ENCODE data around the gene NEURL1.

The NEURL1 gene

GRCh38 chr10:103635580-103635979 is 142.1 kb downstream of the NEURL1 start:
- H3K27ac Mint-ChIP-seq, result no peak overlapping the region

GRCh38 chr10:103636492-103636891 is 143.0 kb downstream of the NEURL1 start:
- Mint-ChIP-seq H3K4me1 (no peaks in the 10 kb centered on the region), H3K9me3 (no peaks in the 10 kb centered on the region), H3K27ac (no peak overlapping the region), H3K36me3 (ENCODE audit: low read depth) (no peaks in the 10 kb centered on the region), H3K27me3 (no peaks in the 10 kb centered on the region), H3K4me3 (no peak overlapping the region)
- DNase-seq (no peak), ATAC-seq (no peak)

More at GRCh38 chr10:103635580-103635979, 142.1 kb downstream of the NEURL1 start:
- Mint-ChIP-seq H3K27me3 (no peaks in the 10 kb centered on the region), H3K4me1 (no peaks in the 10 kb centered on the region), H3K4me3 (no peak overlapping the region), H3K36me3 (ENCODE audit: low read depth) (no peaks in the 10 kb centered on the region), H3K9me3 (no peaks in the 10 kb centered on the region)
- no peak for DNase-seq
- ATAC-seq, result no peak

GRCh38 chr10:103637011-103637410 is 143.5 kb downstream of the NEURL1 start:
- Mint-ChIP-seq H3K27ac (no peak overlapping the region), H3K4me1 (no peaks in the 10 kb centered on the region), H3K36me3 (ENCODE audit: low read depth) (no peaks in the 10 kb centered on the region), H3K27me3 (no peaks in the 10 kb centered on the region), H3K9me3 (no peaks in the 10 kb centered on the region), H3K4me3 (no peak overlapping the region)
- ATAC-seq, result no peak
- DNase-seq, result no peak

GRCh38 chr10:103637927-103638557 is 144.5 kb downstream of the NEURL1 start:
- Mint-ChIP-seq H3K4me1 (no peaks in the 10 kb centered on the region), H3K27ac (no peak overlapping the region), H3K9me3 (no peaks in the 10 kb centered on the region), H3K4me3 (no peak overlapping the region), H3K36me3 (ENCODE audit: low read depth) (no peaks in the 10 kb centered on the region), H3K27me3 (no peaks in the 10 kb centered on the region)
- no peak for ATAC-seq
- DNase-seq, result no peak

DNA sequence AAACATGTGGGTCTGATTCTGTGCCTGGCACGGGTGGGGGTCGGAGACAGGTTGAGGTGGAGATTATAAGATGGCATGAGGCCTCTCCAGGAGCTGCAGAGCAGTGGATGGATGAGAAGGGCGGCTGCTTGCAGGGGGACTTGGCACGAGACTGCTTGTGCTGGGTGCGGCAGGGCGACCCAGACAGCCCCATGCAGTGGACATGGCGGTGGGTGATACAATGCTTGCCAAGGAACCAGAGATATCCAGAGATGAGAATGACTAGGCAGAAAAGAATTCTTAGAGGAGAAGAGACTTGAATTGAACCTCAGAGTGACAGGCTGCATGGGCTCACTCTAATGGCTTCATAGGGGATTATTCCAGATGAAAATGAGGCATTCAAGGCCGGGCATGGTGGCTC is 145.4 kb downstream of the NEURL1 start:
- no peak for DNase-seq
- no peaks in the 10 kb centered on the region for H3K36me3 Mint-ChIP-seq (ENCODE audit: low read depth)
- H3K27me3 Mint-ChIP-seq, result no peaks in the 10 kb centered on the region
- no peak for ATAC-seq
- H3K4me3 Mint-ChIP-seq, result no peak overlapping the region
- no peaks in the 10 kb centered on the region for H3K4me1 Mint-ChIP-seq
- no peaks in the 10 kb centered on the region for H3K9me3 Mint-ChIP-seq
- H3K27ac Mint-ChIP-seq, result no peak overlapping the region

- Mint-ChIP-seq H3K36me3 (ENCODE audit: low read depth) (no peaks in the 10 kb centered on the region), H3K4me3 (no peak overlapping the region), H3K9me3 (no peaks in the 10 kb centered on the region), H3K27me3 (no peaks in the 10 kb centered on the region), H3K4me1 (no peaks in the 10 kb centered on the region), H3K27ac (no peak overlapping the region)
- ATAC-seq (no peak), DNase-seq (no peak)
These were observed 147.1 kb downstream of the NEURL1 start for GRCh38 chr10:103640436-103641181.

DNA sequence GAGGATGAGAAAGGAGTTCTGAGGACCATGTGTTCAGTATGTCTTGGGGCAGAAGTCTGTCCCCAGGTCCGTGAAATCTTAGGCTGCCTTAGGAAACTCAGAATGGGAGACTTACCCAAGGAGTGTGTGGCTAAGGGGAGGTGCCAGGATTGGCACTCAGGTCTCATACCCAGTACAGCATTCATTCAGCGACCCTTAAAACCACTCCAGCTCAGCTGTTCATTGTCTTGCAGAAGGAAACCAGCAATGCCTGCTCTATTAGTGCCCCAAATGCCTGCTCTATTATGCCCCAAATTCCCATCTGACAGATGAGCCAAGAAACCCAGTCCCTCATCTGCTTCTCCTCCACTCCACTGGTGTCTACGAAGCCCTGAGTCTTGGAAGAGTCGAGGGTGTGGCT is 147.8 kb downstream of the NEURL1 start:
- Mint-ChIP-seq H3K27me3 (no peaks in the 10 kb centered on the region), H3K9me3 (no peaks in the 10 kb centered on the region), H3K4me3 (no peak overlapping the region), H3K4me1 (no peaks in the 10 kb centered on the region), H3K27ac (no peak overlapping the region), H3K36me3 (ENCODE audit: low read depth) (no peaks in the 10 kb centered on the region)
- no peak for ATAC-seq
- no peak for DNase-seq

Measured in activated naive CD8-positive, alpha-beta T cell treated with anti-CD3 and anti-CD28 coated beads, Interleukin-2, amount 50 U/mL, for 24 hours (primary cell).